Fibroblast of lung (primary cell): ENCODE results near the gene FLACC1. TPM values are rescaled to one million over a fixed set of nuclear protein-coding genes. Genes with fewer than 3 reads are reported as not detected.

ENCODE experiments used
- DNase-seq, 2 donors: peaks; one replicate each; pipeline versions ENCODE4 v3.0.0 to v3.0.0-alpha.2; 2010; ENCODE audit warnings: low read depth in 2 of 2
- H2AFZ ChIP-seq: 2 replicates; pipeline ENCODE4 v1.5.1; 2012; ENCODE audit warnings: low read length, control low read depth, inconsistent platforms
- H3K27ac ChIP-seq: 2 replicates; pipeline ENCODE4 v1.5.1; 2011; ENCODE audit warnings: low read length, control low read depth; ENCODE audit not compliant: insufficient read depth
- H3K27me3 ChIP-seq: 2 replicates; pipeline ENCODE4 v1.5.1; 2011; ENCODE audit warnings: mild to moderate bottlenecking, low read length; ENCODE audit not compliant: control insufficient read depth, insufficient read depth
- H3K36me3 ChIP-seq: 2 replicates; pipeline ENCODE4 v1.5.1; 2011; ENCODE audit warnings: low read length; ENCODE audit not compliant: control insufficient read depth, insufficient read depth
- H3K4me1 ChIP-seq: 2 replicates; pipeline ENCODE4 v1.5.1; 2011; ENCODE audit warnings: low read length; ENCODE audit not compliant: control insufficient read depth, insufficient read depth; ENCODE audit errors: extremely low read depth
- H3K4me2 ChIP-seq: 2 replicates; pipeline ENCODE4 v1.5.1; 2011; ENCODE audit warnings: low read length, control low read depth; ENCODE audit not compliant: insufficient read depth; ENCODE audit errors: extremely low read depth
- H3K4me3 ChIP-seq, 4 experiments: fragments of 200-600 bp in 1 of 4; sonication (generic) in 1 of 4; replicated peaks in 1 of 4; 2 replicates each; pipeline ENCODE4 v1.5.1; 2011 to 2016; ENCODE audit warnings: low read length in 4 of 4, low read depth in 3 of 4, mild to moderate bottlenecking in 3 of 4, control low read depth in 2 of 4, inconsistent platforms in 1 of 4, mixed read lengths in 1 of 4; ENCODE audit not compliant: insufficient read depth in 1 of 4; ENCODE audit errors: control extremely low read depth in 1 of 4
- H3K79me2 ChIP-seq: 2 replicates; pipeline ENCODE4 v1.5.1; 2012; ENCODE audit warnings: mild to moderate bottlenecking, low read length, inconsistent platforms; ENCODE audit not compliant: control insufficient read depth, insufficient read depth
- H3K9ac ChIP-seq: 2 replicates; pipeline ENCODE4 v1.5.1; 2011; ENCODE audit warnings: mild to moderate bottlenecking, low read length, control low read depth; ENCODE audit not compliant: insufficient read depth
- H3K9me3 ChIP-seq: 2 replicates; pipeline ENCODE4 v1.5.1; 2012; ENCODE audit warnings: low read depth, low read length; ENCODE audit not compliant: control insufficient read depth, insufficient read depth
- H4K20me1 ChIP-seq: 2 replicates; pipeline ENCODE4 v1.5.1; 2011; ENCODE audit warnings: low read length; ENCODE audit not compliant: control insufficient read depth, insufficient read depth; ENCODE audit errors: extremely low read depth
- EZH2 ChIP-seq: IDR thresholded peaks from 2 replicates; pipeline ENCODE4 v1.5.1; 2012; ENCODE audit warnings: low read length, control low read depth, mild to moderate bottlenecking; ENCODE audit errors: missing control alignments
- polyA plus RNA-seq, 2 donors: library from polyadenylated mRNA; depleted of rRNA in 1 of 2; stranded (reverse) in 1 of 2; unstranded in 1 of 2; fragments of >200 nt; gene quantifications; 2 replicates each; pipeline ENCODE4 v1.2.1, GENCODE V29; 2011 to 2012; ENCODE audit warnings: missing spikeins in 1 of 2
- total RNA-seq: library from RNA; depleted of rRNA; stranded (reverse); fragments of >200 nt; gene quantifications from 2 replicates; pipeline ENCODE4 v1.2.1, GENCODE V29; 2014
- TF ChIP-seq, protein P1 (sequence below), 2 donors: IDR thresholded peaks in 1 of 2; conservative IDR thresholded peaks in 1 of 2; 1 replicate in 1 of 2; 2 replicates in 1 of 2; pipeline ENCODE4 v1.5.1; 2011 to 2012; ENCODE audit warnings: low read length in 2 of 2, control low read depth in 1 of 2, inconsistent platforms in 1 of 2, low read depth in 1 of 2, mild to moderate bottlenecking in 1 of 2

The FLACC1 gene
- total and polyA plus RNA-seq, 2 donors (not counting 1 experiment from before 2014, with no cell fraction given): 0.56 to 1.3 TPM

- H4K20me1 ChIP-seq: no peaks in the 10 kb centered on the region
- H3K4me2 ChIP-seq: no peak overlapping the region
- no peaks in the 10 kb centered on the region for H3K9me3 ChIP-seq
- TF ChIP-seq, protein P1, sequence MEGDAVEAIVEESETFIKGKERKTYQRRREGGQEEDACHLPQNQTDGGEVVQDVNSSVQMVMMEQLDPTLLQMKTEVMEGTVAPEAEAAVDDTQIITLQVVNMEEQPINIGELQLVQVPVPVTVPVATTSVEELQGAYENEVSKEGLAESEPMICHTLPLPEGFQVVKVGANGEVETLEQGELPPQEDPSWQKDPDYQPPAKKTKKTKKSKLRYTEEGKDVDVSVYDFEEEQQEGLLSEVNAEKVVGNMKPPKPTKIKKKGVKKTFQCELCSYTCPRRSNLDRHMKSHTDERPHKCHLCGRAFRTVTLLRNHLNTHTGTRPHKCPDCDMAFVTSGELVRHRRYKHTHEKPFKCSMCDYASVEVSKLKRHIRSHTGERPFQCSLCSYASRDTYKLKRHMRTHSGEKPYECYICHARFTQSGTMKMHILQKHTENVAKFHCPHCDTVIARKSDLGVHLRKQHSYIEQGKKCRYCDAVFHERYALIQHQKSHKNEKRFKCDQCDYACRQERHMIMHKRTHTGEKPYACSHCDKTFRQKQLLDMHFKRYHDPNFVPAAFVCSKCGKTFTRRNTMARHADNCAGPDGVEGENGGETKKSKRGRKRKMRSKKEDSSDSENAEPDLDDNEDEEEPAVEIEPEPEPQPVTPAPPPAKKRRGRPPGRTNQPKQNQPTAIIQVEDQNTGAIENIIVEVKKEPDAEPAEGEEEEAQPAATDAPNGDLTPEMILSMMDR (conservative IDR thresholded peaks at IDR 0.05 in 1 of 2, IDR thresholded peaks at IDR 0.05 in 1 of 2; ENCODE audit: low read depth in 1 of 2, low read length in 2 of 2): no peak
- no peak for TF ChIP-seq EZH2
- no peaks in the 10 kb centered on the region for H3K27me3 ChIP-seq
- peaks cover 12% of the 10 kb centered on the region for H3K79me2 ChIP-seq
- no peak overlapping the region for H3K27ac ChIP-seq
- H3K36me3 ChIP-seq: peaks cover 2% of the 10 kb centered on the region
- no peak for DNase-seq
- H3K4me1 ChIP-seq: no peaks in the 10 kb centered on the region
- H3K9ac ChIP-seq: no peak overlapping the region
- H3K4me3 ChIP-seq: no peak overlapping the region
- no peak overlapping the region for H2AFZ ChIP-seq
Measured at GRCh38 chr2:201267278-201268030, 89.7 kb downstream of the FLACC1 start.

- Histone ChIP-seq H3K79me2 (peaks cover 12% of the 10 kb centered on the region), H2AFZ (no peak overlapping the region), H3K27me3 (no peaks in the 10 kb centered on the region), H3K4me3 (no peak overlapping the region), H3K27ac (no peak overlapping the region), H3K4me1 (peaks cover 1% of the 10 kb centered on the region), H3K36me3 (peaks cover 2% of the 10 kb centered on the region), H3K9ac (no peak overlapping the region), H3K4me2 (no peak overlapping the region), H3K9me3 (no peaks in the 10 kb centered on the region), H4K20me1 (no peaks in the 10 kb centered on the region)
- TF ChIP-seq, protein P1 (conservative IDR thresholded peaks at IDR 0.05 in 1 of 2, IDR thresholded peaks at IDR 0.05 in 1 of 2; ENCODE audit: low read depth in 1 of 2, low read length in 2 of 2): no peak
- TF ChIP-seq EZH2: no peak
- no peak for DNase-seq
Measured at GRCh38 chr2:201266629-201267028, 90.5 kb downstream of the FLACC1 start.

- no peaks in the 10 kb centered on the region for H3K9me3 ChIP-seq
- H4K20me1 ChIP-seq: no peaks in the 10 kb centered on the region
- H3K4me1 ChIP-seq: peaks cover 11% of the 10 kb centered on the region
- H3K9ac ChIP-seq: no peak overlapping the region
- no peaks in the 10 kb centered on the region for H3K36me3 ChIP-seq
- H3K79me2 ChIP-seq: peaks cover 24% of the 10 kb centered on the region
- H3K4me2 ChIP-seq: no peak overlapping the region
- no peak overlapping the region for H2AFZ ChIP-seq
- H3K4me3 ChIP-seq: no peak overlapping the region
- TF ChIP-seq, protein P1 (conservative IDR thresholded peaks at IDR 0.05 in 1 of 2, IDR thresholded peaks at IDR 0.05 in 1 of 2; ENCODE audit: low read depth in 1 of 2, low read length in 2 of 2): no peak
- no peak for TF ChIP-seq EZH2
- no peaks in the 10 kb centered on the region for H3K27me3 ChIP-seq
- no peak overlapping the region for H3K27ac ChIP-seq
- peak in 1 of 2 donors; percentile 13 for DNase-seq
Measured at GRCh38 chr2:201264472-201265173, 92.5 kb downstream of the FLACC1 start.
